Kidney tubule cell (primary cell): ENCODE data around the gene GNRHR.
"Not testable (repeated sequence)": the region's sequence is repeated elsewhere in the genome, so short reads cannot be mapped to it uniquely, and the experiment has no call there.

Experiments
- DNase-seq: peaks from one replicate; pipeline ENCODE4 v3.0.0-alpha.2; 2018; ENCODE audit warnings: low spot score

Gene GNRHR

GRCh38 chr4:67754288-67754687 is at the start of gene GNRHR:
Gene GNRHR, minus strand, starts transcription at chr4:67754388. Its CDS starts 53 bp downstream, at chr4:67754335.
- DNase-seq, result no peak

- no peak for DNase-seq
Observed at GRCh38 chr4:67796810-67797209, 42.6 kb upstream of the GNRHR start.

DNA sequence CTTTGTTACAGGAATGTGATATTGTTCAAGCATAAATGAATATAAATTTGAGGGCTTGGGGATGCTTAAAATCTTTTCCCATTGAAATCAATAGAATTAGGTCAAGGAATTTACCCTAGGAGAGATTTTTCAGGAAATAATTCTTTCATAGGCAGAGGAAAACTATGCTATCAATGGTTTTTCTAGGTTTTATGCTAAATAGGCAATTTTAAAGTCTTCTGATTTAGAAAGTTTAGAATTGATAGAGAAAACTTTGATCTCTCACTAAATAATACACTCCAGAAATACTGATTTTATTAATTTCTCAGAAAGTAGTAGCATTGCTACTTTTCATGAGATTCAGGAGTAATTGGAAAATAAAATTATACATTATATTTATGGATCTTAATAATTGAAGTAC is 36.5 kb upstream of the GNRHR start:
- no peak for DNase-seq

DNA sequence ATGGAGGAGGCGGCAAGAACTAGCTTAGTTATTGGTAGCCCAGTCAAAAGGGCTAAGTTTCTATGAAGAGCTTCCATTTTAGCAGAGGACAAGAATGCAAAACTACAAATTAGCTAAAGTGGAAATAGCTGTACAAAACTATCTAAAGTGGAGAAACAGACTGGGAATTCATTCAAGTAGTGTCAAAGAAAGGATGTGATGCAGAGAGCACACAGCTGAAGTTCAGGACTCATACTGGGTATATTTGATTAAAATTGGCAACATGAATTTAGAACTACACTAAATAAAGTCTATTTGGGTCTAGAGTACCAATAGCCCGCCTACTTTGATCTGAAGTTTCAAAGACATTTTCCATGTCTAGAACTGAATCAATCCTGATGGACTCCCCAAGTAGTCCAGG is 33.1 kb upstream of the GNRHR start:
- DNase-seq, result no peak

DNA sequence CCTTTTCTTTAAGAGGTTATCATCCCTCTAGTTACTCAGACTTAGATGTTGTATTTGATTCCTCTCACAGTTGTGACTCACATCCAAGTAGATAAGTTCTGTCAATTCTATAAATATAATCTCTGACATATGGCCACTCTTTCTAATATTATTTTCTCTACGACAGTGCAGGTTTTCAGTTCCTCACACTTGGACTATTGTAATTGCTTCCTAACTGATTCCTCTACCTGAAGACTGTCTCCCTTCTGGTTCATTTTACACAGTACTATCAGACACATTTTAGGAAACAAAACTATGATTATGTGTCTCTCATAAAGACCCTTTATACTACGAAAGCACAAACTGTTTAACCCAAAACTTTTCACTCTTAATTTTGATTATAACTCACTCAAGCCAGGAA is 31.3 kb upstream of the GNRHR start:
- no peak for DNase-seq

- DNase-seq, result peak; percentile 13
Observed at GRCh38 chr4:67779631-67780030, 25.4 kb upstream of the GNRHR start.

DNA sequence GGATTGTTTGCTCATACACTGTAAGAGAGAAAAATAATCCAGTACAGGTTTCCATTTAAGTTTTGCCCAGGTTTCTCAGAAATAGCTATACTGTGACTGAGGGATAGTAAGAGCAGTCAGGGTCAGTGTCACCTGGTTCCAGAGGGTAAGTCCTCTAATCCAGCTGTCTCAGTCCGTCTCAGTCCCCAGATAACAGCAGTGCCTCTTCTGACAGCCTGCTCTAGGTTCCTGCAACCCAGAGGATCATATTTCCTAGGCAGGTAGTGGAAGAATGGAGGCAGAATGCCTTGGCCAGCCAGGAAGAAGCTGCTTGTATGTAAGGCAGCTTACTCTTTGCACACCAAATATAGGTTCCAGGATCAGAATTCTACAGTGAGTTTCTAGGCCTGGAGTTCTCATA is 22.6 kb upstream of the GNRHR start:
- no peak for DNase-seq

- no peak for DNase-seq
Observed at GRCh38 chr4:67770422-67770821, 16.2 kb upstream of the GNRHR start.

GRCh38 chr4:67765928-67766327 is 11.7 kb upstream of the GNRHR start:
- no peak for DNase-seq

DNA sequence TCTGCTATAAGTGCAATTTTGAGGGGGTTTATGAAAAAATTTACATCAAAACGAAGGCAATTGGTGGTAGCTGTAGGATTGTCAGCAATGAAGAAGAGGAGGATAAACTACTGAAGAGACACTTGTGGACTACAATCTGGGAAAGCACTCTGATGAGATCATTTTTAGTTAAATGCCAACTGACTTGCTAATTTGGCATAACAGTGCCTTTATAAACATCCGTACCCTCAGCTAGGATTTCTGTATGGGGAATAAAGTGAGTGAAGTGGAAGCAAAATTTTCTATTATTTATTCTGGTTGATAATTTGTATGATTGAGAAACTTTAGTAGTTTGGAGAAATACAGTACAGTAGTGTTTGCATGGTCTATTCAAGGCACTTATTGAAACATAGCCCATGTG is 11.2 kb upstream of the GNRHR start:
- no peak for DNase-seq

- DNase-seq, result no peak
Observed at GRCh38 chr4:67764183-67764582, 10.0 kb upstream of the GNRHR start.

- peak; percentile 15 for DNase-seq
Observed at GRCh38 chr4:67762086-67762485, 7.9 kb upstream of the GNRHR start.

DNA sequence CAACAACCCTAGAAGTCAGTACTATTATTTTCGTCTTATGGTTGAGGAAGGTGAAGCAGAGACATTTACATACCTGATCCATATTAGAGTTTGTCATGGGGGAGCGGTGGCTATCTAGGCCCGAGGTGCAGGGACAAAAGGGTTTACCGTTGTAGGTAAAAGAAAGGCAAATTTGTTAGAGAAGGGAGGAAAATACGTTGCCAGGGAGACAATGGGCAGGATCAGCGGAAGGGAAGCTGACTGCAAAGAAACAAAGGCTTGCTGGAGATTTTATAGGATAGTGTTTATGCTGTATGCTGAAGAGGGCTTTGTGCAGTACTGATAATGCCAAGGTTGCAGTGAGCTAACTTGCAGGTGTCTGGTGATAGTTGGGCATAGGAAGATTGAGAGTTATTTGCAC is 2.8 kb upstream of the GNRHR start:
- not testable (repeated sequence) for DNase-seq

GRCh38 chr4:67755974-67756373 is 1.8 kb upstream of the GNRHR start:
- DNase-seq, result no peak

GRCh38 chr4:67751260-67751659 is 2.9 kb downstream of the GNRHR start:
- DNase-seq, result no peak

DNA sequence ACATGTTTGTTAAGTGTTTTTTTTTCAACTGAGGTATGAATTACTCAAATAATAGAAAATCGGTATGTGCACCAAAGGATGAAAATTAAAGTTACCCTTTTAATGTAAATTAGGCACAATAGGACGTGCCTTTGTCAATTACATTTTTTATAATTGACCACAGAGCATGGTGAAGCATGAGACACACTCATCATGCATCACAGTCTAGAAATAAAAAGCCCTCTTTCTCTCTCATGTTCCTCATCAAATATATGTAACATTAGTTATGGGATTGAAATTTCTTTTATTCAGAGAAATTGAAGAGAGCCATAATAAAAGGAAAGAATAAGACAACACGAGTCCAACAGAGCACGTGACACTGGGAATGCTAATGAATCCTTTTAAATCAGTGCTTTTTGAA is 3.5 kb downstream of the GNRHR start:
- DNase-seq, result no peak

- DNase-seq, result no peak
Observed at GRCh38 chr4:67749286-67749685, 4.9 kb downstream of the GNRHR start.

DNA sequence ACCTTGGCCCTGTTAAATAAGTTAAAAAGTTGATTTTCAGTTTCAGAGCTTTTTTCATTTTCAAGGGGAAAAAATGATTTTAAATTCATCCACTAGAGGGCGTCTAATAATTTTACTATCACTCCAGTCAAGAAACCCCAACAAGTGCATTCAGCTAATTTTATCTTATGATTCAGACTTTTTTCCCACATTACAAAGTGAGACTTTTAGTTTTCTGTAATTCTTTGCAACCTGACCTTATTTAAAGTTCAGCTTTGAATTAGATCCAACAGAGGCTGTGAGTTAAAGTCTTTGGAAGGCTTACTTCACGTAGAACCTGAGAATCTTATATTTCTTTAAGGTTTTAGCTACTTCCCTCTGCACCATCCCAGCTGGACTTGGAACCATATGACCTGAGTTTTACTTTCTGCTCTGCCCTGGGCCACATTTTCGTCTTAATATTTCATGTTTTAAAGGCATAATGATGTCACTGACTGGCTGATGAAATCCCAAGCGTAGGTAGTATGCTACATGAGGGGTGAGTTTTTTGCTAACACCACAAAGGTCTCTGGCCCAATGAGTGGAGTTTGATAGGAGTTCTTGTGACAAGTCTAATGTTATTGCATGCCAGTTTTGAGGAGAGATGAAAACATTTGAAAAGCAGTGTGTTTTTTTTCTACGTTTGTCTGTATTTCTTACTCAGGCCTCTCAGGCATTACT is 7.2 kb downstream of the GNRHR start:
- DNase-seq, result peak; percentile 45

DNA sequence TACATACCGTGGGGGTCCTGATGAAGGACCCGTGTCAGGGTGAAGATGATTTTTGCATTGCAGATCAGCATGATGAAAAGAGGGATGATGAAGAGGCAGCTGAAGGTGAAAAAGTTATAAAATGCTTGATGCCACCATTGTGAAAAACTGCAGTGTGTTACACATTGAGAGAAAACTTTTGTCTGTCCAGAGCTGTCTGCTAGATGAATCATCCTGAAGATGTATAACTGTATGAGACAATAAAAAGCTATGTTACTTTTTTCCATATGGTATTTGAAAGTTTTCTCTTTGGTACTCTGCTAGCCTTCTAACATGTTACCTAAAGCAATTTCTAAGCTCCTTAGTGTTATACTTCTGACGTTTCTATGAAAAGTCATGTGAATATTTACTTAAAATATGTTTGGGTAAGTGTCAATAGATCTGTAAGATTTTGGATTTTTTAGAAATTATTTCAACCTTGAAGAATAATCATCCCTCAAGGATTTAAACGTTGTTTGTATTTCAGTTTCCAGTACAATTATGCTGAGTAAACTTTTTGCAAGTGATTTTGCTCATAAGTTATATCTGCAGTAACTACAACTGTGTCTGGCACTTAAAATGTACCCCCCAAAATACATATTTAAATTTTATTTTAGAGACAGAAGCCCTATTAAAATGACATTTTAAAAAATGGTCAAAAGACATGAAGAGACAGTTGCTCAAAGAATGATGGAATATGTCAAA is 9.5 kb downstream of the GNRHR start:
- peak; percentile 34 for DNase-seq

DNA sequence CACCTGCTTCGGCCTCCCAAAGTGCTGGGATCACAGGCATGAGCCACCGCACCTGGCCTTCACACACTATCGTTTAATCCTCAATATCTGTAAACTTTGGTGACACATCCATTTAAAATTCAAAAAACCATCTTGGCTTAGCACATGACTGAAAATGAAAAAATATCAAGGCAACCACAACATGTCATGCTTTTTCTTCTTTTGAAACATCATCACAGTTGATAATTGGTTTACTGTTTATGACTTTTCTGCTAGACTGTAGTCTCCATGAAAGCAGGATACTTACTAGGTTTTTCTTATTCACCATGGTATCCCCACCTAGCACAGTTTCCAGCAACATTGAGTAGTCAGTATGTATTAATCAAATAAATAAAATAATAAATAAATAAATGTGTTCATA is 11.0 kb downstream of the GNRHR start:
- DNase-seq, result no peak

DNA sequence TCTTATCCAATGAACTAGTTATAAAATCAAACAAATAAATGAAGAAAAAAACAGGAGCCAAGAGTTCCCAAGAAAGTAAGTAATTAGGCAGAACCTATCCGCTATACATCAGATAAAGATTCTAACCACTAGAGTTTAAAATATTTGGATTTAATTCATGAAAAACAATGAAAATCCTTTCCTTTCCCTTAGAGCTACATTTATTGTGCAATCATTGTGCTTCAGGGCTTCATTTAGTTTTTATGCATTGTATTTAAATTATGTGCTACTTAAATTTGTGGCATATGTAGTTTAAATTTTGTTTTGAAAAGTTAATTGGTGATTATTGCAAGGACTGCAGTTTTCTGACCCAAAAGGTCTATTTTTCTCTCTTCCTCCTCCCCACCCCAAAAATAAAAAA is 17.9 kb downstream of the GNRHR start:
- DNase-seq, result no peak

- no peak for DNase-seq
Observed at GRCh38 chr4:67735325-67735724, 18.9 kb downstream of the GNRHR start.

GRCh38 chr4:67730511-67730910 is 23.7 kb downstream of the GNRHR start:
- DNase-seq, result not testable (repeated sequence)
